Non-pigmented ciliary epithelial cell (primary cell): Measurements from ENCODE around the gene DIS3L2.

Experiments
- DNase-seq: peaks from one replicate; pipeline ENCODE4 v3.0.0-alpha.2; 2010; ENCODE audit warnings: low read depth

The DIS3L2 gene

DNA sequence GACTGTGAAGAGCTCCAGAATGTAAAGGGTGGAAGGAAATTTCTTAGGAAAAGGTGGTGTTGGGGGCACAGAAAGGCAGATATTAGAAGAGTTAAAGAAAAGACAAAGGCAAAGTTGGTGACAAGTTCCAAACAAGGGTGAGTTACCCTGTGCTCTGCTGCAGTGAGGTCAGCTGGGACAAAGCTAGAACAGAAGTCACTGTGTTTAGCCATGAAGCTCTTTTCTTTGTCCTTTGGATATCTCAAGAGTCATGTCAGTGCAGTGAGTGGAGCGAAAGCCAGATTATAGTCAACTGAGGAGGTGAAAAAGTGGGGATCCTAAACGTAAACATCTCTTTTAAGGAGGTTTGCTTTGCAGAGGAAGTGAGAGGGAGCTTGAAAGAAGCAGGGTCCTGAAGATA, 229.3 kb downstream of the DIS3L2 start:
- no peak for DNase-seq

DNA sequence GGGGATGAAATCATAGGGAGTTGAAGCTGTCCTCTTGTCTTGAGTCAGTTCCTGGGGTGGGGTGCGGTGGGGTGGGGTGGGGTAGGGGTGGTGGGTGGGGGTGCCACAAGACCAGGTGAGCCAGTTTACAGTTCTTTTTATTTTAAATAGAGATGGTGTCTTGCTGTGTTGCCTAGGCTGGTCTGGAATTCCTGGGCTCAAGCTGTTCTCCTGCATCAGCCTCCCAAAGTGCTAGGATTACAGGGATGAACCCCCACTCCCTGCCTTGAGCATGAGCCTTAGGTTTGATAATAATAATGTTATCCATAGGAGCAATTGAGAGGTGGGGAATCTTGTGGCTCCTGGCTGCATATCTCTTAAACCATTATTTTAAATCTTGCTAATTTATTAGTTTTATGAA, 234.0 kb downstream of the DIS3L2 start:
- DNase-seq, result no peak

- no peak for DNase-seq
Observed at GRCh38 chr2:232196802-232197201, 235.3 kb downstream of the DIS3L2 start.

GRCh38 chr2:232200195-232200594, 238.7 kb downstream of the DIS3L2 start:
- DNase-seq, result no peak

DNA sequence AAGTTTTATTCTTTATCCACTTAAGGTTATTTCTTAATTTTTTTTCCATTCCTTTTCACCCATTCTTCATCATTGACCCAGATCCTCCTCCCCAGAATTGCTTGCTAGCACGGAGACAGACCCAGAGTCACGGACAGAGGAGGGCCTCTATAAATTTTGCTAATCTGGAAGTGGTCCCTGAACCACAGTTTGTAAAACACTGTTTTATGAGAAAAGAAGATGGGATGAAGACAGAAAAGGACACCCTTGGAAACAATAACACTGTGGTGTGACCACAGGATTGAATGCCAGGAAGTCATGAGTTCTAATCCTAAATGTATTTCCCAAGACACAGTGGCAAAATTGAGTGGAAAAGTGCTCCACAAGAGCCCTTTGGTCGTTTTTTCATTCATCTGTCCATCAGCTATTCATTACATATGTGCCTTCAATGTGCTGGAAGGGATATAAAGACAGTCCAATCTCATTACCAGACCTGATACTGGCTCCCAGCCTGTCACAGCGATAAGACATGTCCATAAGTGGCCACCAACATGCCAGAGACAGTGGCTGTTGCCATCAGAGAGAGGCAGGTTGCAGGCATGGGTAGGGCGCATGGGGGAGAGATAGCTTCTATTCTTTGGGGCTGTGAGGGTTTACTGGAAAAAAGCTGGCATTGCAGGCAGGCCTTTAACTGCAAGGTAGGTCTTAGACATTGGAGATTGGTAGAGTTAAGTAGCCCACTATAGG, 241.8 kb downstream of the DIS3L2 start:
- no peak for DNase-seq

- DNase-seq, result no peak
Observed at GRCh38 chr2:232203936-232204335, 242.4 kb downstream of the DIS3L2 start.

- no peak for DNase-seq
Observed at GRCh38 chr2:232204457-232204931, 243.0 kb downstream of the DIS3L2 start.

- no peak for DNase-seq
Observed at GRCh38 chr2:232207174-232207573, 245.7 kb downstream of the DIS3L2 start.

DNA sequence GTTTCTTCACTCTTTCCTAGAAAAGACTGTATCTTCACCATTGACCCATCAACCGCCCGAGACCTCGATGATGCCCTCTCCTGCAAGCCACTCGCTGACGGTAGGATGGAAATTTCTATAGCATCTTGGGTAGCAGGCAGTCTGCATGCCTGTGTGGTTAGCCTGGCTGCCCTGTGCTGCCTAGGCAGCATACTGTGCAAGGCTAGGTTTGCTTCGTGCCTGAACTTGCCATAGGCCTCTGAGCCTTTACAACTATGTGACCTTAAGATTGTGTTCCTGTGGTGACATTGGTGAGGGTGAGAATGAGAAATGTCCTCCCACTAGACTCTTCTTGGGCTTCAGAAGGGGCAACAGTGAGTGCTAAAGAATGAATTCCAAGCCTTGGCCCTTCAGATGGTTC, 248.8 kb downstream of the DIS3L2 start:
- no peak for DNase-seq

- no peak for DNase-seq
Observed at GRCh38 chr2:232211743-232212686, 250.5 kb downstream of the DIS3L2 start.

DNA sequence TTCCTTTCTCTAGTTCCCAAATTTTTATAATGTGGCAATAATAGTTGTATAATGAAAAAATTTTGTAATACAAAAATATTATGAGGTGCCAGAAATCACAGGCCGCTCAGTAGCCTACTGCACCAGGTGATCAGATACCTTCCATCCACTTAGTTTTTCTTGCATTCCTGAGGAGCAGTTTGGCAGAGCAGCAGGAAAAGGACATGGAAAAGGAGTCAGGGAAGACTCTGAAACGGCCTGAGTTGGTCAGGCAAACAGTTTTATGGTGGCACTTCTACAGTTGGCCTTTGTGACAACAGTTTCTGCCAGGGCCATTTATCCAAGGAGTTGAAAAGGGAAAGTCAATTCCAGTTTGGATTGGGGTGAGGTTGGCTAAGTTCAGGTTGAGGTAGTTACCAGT, 251.7 kb downstream of the DIS3L2 start:
- DNase-seq, result no peak

- DNase-seq, result peak; percentile 77
Observed at GRCh38 chr2:232214053-232214452, 252.5 kb downstream of the DIS3L2 start.

DNA sequence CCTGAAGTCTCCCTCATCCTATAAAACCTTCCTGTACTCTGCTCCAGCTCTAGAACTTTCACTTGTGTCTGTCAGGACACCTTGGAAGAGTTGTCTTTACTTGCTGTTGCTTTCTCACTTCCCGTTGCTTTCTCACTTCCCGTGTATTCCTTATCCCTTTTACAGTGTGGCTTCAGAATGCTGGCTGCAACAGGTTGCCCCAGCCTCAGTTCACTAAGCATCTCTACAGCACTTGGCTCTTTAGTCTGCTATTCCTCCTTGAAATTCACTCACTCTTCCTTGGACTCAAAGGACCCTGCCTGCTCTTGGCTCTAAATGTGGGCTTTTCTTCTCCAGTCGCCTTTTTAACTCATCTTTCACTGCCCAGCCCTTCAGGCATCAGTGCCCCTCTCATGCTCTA, 254.5 kb downstream of the DIS3L2 start:
- DNase-seq, result no peak

- DNase-seq, result no peak
Observed at GRCh38 chr2:232218778-232219495, 257.4 kb downstream of the DIS3L2 start.

DNA sequence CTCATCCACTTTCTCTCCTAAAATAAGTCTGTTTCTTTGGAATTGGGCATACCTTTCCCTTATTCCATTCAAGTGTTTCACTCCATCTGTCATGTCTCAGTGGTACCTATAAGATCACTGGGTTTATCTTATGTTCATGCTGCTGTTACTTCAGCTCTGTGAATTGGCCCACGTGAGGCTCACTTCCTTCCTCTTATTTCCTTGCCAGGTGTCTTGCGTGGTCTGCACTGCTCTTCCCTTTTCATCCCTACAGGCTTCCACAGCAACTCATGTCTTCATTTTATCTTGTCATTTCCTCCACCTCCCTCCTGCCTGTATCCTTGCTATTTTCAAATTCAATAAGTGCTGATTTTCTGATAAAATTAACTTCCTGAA, 258.0 kb downstream of the DIS3L2 start:
- DNase-seq, result no peak

DNA sequence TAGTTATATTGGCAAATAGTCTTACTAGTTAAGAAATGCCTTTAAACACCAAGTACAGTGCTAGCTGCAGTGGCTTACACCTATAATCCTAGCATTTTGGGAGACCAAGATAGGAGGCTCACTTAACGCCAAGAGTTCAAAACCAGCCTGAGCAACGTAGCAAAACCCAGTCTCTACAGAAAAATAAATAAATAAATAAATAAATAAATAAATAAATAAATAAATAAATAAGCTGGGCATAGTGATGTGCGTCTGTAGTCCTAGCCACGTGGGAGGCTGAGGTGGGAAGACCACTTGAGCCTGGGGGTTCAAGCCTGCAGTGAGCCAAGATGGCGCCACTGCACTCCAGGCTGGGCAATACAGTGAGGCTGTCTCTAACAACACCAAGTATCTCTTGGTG, 258.4 kb downstream of the DIS3L2 start:
- DNase-seq, result no peak

DNA sequence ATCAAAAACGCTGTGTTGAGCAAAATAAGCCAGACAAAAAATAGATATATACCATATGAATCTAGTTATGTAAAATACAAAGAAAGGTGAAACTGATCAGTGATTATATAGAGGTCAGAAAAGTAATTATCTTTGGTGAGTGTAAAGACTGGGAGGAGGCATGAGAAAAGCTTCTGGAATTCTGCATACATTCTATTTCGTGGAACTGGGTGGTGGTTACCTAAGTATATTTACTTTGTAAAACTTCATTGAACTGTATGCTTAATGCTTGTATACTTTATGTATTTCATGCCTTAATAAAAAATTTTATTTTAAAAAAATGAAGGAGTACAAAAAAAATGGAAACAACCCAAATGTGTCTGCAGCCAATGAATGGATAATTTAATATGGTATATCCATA, 263.9 kb downstream of the DIS3L2 start:
- DNase-seq, result no peak

DNA sequence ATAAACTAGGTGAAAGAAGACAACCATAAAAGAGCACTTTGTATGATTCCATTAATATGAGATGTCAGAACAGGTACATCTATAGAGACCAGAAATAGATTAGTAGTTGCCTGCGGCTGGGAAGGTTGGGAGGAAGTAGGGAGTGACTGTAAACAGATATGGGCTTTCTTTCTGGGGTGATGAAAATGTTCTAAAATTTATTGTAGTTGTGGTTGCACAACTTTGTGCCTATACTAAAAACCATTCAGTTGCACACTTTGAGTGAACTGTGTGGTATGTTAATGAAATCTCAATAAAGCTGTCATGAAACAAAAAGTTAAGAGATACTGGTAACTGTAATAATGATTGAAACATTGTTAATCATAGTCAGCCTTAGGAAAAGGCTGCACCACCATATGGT, 264.4 kb downstream of the DIS3L2 start:
- no peak for DNase-seq

- DNase-seq, result no peak
Observed at GRCh38 chr2:232228332-232228731, 266.8 kb downstream of the DIS3L2 start.

- no peak for DNase-seq
Observed at GRCh38 chr2:232228971-232229894, 267.7 kb downstream of the DIS3L2 start.

DNA sequence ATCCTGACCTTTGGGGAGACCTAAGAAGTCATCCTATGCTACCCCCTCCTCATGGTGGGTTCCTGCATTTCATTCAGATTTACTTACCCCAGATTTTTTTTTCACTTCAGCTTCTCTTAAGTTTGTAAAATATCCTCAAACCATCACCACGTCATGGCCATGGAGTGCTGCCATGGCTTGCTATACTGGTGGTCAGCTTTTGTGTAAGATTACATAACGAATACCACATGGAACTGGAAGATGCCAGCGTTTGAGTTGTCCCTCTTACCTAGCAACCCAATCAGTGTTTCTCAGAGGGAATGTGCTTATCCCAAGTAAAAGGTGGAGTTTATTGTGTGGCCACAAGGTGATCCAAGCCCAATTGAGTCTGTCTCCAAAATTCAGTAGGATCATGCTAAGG, 268.4 kb downstream of the DIS3L2 start:
- DNase-seq, result no peak
